Activated naive CD4-positive, alpha-beta T cell treated with anti-CD3 and anti-CD28 coated beads for 36 hours (primary cell): Measurements from ENCODE around the gene DMWD. TPM values are rescaled to one million over a fixed set of nuclear protein-coding genes. Genes with fewer than 3 reads are reported as not detected.

ENCODE experiments used
- CTCF ChIA-PET: fragments of 350-600 bp; sonication (Branson Sonifier 250); formaldehyde crosslinking; loops from one replicate; lab custom pipeline; 2021; ENCODE audit warnings: antibody characterized with exemption; lab: Charles Lee
- DNase-seq: peaks from one replicate; pipeline ENCODE4 v3.0.0-alpha.2; 2020
- H3K27ac Mint-ChIP-seq: one replicate; pipeline ENCODE4 v1.8.0; 2021; ENCODE audit warnings: mild to moderate bottlenecking, mixed read lengths
- H3K27me3 Mint-ChIP-seq: one replicate; pipeline ENCODE4 v1.8.0; 2021; ENCODE audit warnings: low read depth, mixed read lengths
- H3K36me3 Mint-ChIP-seq: one replicate; pipeline ENCODE4 v1.8.0; 2021; ENCODE audit warnings: low read depth, mixed read lengths
- H3K4me1 Mint-ChIP-seq: one replicate; pipeline ENCODE4 v1.8.0; 2021; ENCODE audit warnings: low read depth, mixed read lengths
- H3K4me3 Mint-ChIP-seq: one replicate; pipeline ENCODE4 v1.8.0; 2021; ENCODE audit warnings: mild to moderate bottlenecking, moderate library complexity, mixed read lengths
- H3K9me3 Mint-ChIP-seq: one replicate; pipeline ENCODE4 v1.8.0; 2021; ENCODE audit warnings: mixed read lengths
- intact Hi-C: fragments of 100-400 bp; cut with micrococcal nuclease; formaldehyde crosslinking; loops from one replicate; pipeline ENCODE4 v1.15.1; 2023
- total RNA-seq, 2 experiments: library from RNA; stranded (reverse); gene quantifications; one replicate each; pipeline ENCODE4 v1.2.3, GENCODE V29; 2021

Gene DMWD
- total RNA-seq, 2 experiments from 2014 or later: 28.6 to 29.1 TPM

GRCh38 chr19:45794627-45795026 is 2.0 kb upstream of the DMWD start:
- no peak overlapping the region for H3K27ac Mint-ChIP-seq
- intact Hi-C loops: loop anchor here (5.0 to 10.0 kb wide), 3 partner anchors 102 to 290 kb away; partner anchors contain the start of genes OPA3, QPCTL, SNRPD2 and VASP

GRCh38 chr19:45793876-45794275 is 1.2 kb upstream of the DMWD start:
- no peaks in the 10 kb centered on the region for H3K9me3 Mint-ChIP-seq
- intact Hi-C loops: loop anchor here (1.0 to 10.0 kb wide), 5 partner anchors 15 to 289 kb away; partner anchors contain the start of genes FBXO46, OPA3, QPCTL and SNRPD2
- no peak for DNase-seq
- CTCF ChIA-PET: interaction anchor here (2.0 to 2.7 kb wide), 2 partner anchors 24 to 25 kb away, joined by 7 to 9 read pairs; partner anchors contain the start of gene SIX5
- H3K4me1 Mint-ChIP-seq: peaks cover 25% of the 10 kb centered on the region
- peaks cover 22% of the 10 kb centered on the region for H3K27me3 Mint-ChIP-seq
- H3K27ac Mint-ChIP-seq: no peak overlapping the region
- H3K36me3 Mint-ChIP-seq: peaks cover 19% of the 10 kb centered on the region
- no peak overlapping the region for H3K4me3 Mint-ChIP-seq

More at GRCh38 chr19:45794627-45795026, 2.0 kb upstream of the DMWD start:
- Mint-ChIP-seq H3K27me3 (peaks cover 25% of the 10 kb centered on the region), H3K36me3 (peaks cover 12% of the 10 kb centered on the region), H3K9me3 (no peaks in the 10 kb centered on the region), H3K4me1 (peaks cover 28% of the 10 kb centered on the region), H3K4me3 (no peak overlapping the region)
- DNase-seq: no peak
- CTCF ChIA-PET: interaction anchor here (0.8 to 2.0 kb wide), 2 partner anchors 24 to 25 kb away, joined by 3 to 7 read pairs; partner anchors contain the start of gene SIX5

- intact Hi-C loops: loop anchor here (1.0 to 10.0 kb wide), 5 partner anchors 14 to 288 kb away; partner anchors contain the start of genes FBXO46, OPA3, QPCTL and SNRPD2
- DNase-seq: no peak
- Mint-ChIP-seq H3K4me3 (peak overlapping the region; percentile 66), H3K27ac (no peak overlapping the region), H3K36me3 (peaks cover 26% of the 10 kb centered on the region), H3K9me3 (no peaks in the 10 kb centered on the region), H3K4me1 (peaks cover 24% of the 10 kb centered on the region), H3K27me3 (peaks cover 18% of the 10 kb centered on the region)
- CTCF ChIA-PET: interaction anchor here (1.1 to 2.7 kb wide), 3 partner anchors 16 to 24 kb away, joined by 3 to 9 read pairs (median 4); partner anchors contain the start of gene SIX5
Observed at GRCh38 chr19:45793178-45793564, 526 bp upstream of the DMWD start.

GRCh38 chr19:45791744-45792469 is 738 bp downstream of the DMWD start:
- Mint-ChIP-seq H3K9me3 (no peaks in the 10 kb centered on the region), H3K4me1 (peaks cover 24% of the 10 kb centered on the region), H3K27ac (peak overlapping the region; percentile 71), H3K27me3 (peaks cover 13% of the 10 kb centered on the region), H3K4me3 (peak overlapping the region; percentile 93), H3K36me3 (peaks cover 37% of the 10 kb centered on the region)
- DNase-seq: no peak
- CTCF ChIA-PET: interaction anchor here (0.6 to 2.7 kb wide), 2 partner anchors 17 to 22 kb away, joined by 4 to 9 read pairs; partner anchors contain the start of gene SIX5
- intact Hi-C loops: loop anchor here (1.0 to 10.0 kb wide), 7 partner anchors 23 to 287 kb away; partner anchors contain the start of genes FBXO46, OPA3, QPCTL and SIX5

GRCh38 chr19:45790942-45791341 is 1.7 kb downstream of the DMWD start:
- intact Hi-C loops: loop anchor here (5.0 to 10.0 kb wide), 3 partner anchors 99 to 286 kb away; partner anchors contain the start of genes OPA3, QPCTL, SNRPD2 and VASP
- H3K27me3 Mint-ChIP-seq: peaks cover 9% of the 10 kb centered on the region
- H3K9me3 Mint-ChIP-seq: no peaks in the 10 kb centered on the region
- H3K4me3 Mint-ChIP-seq: peak overlapping the region; percentile 93
- no peak overlapping the region for H3K27ac Mint-ChIP-seq
- peak; percentile 40 for DNase-seq
- CTCF ChIA-PET: interaction anchor here (0.6 to 2.7 kb wide), 3 partner anchors 12 to 26 kb away, joined by 3 to 9 read pairs (median 5); partner anchors contain the start of gene SIX5
- H3K36me3 Mint-ChIP-seq: peaks cover 44% of the 10 kb centered on the region
- H3K4me1 Mint-ChIP-seq: peaks cover 24% of the 10 kb centered on the region

GRCh38 chr19:45789035-45789786 is 3.4 kb downstream of the DMWD start:
- peaks cover 24% of the 10 kb centered on the region for H3K4me1 Mint-ChIP-seq
- CTCF ChIA-PET: interaction anchor here (1.3 kb wide), 1 partner anchor 10 kb away, joined by 4 read pairs; no protein-coding TSS in a partner anchor
- intact Hi-C loops: no loop called here
- H3K9me3 Mint-ChIP-seq: no peaks in the 10 kb centered on the region
- peaks cover 44% of the 10 kb centered on the region for H3K36me3 Mint-ChIP-seq
- no peaks in the 10 kb centered on the region for H3K27me3 Mint-ChIP-seq
- H3K27ac Mint-ChIP-seq: no peak overlapping the region
- H3K4me3 Mint-ChIP-seq: no peak overlapping the region
- DNase-seq: no peak

GRCh38 chr19:45786533-45786894 is 6.1 kb downstream of the DMWD start:
- H3K27me3 Mint-ChIP-seq: no peaks in the 10 kb centered on the region
- no peak for DNase-seq
- peaks cover 41% of the 10 kb centered on the region for H3K36me3 Mint-ChIP-seq
- peaks cover 9% of the 10 kb centered on the region for H3K4me1 Mint-ChIP-seq
- no peaks in the 10 kb centered on the region for H3K9me3 Mint-ChIP-seq
- CTCF ChIA-PET: no interaction called here
- H3K4me3 Mint-ChIP-seq: no peak overlapping the region
- no peak overlapping the region for H3K27ac Mint-ChIP-seq
- intact Hi-C loops: no loop called here

GRCh38 chr19:45785781-45786532 is 6.7 kb downstream of the DMWD start:
- no peaks in the 10 kb centered on the region for H3K9me3 Mint-ChIP-seq
- H3K27me3 Mint-ChIP-seq: peaks cover 2% of the 10 kb centered on the region
- DNase-seq: no peak
- H3K4me3 Mint-ChIP-seq: no peak overlapping the region
- H3K36me3 Mint-ChIP-seq: peaks cover 40% of the 10 kb centered on the region
- no peak overlapping the region for H3K27ac Mint-ChIP-seq
- H3K4me1 Mint-ChIP-seq: peaks cover 3% of the 10 kb centered on the region
- intact Hi-C loops: no loop called here
- CTCF ChIA-PET: no interaction called here

- Mint-ChIP-seq H3K4me3 (no peak overlapping the region), H3K4me1 (no peaks in the 10 kb centered on the region), H3K27ac (peak overlapping the region; percentile 41), H3K36me3 (peaks cover 36% of the 10 kb centered on the region), H3K27me3 (peaks cover 10% of the 10 kb centered on the region), H3K9me3 (no peaks in the 10 kb centered on the region)
- DNase-seq: no peak
- intact Hi-C loops: no loop called here
- CTCF ChIA-PET: no interaction called here
Observed at GRCh38 chr19:45785097-45785496, 7.5 kb downstream of the DMWD start.

GRCh38 chr19:45784096-45784495 is 8.5 kb downstream of the DMWD start:
- intact Hi-C loops: no loop called here
- H3K27ac Mint-ChIP-seq: no peak overlapping the region
- no peak for DNase-seq
- peaks cover 20% of the 10 kb centered on the region for H3K27me3 Mint-ChIP-seq
- CTCF ChIA-PET: interaction anchor here (0.8 kb wide), 1 partner anchor 14 kb away, joined by 3 read pairs; the partner anchor contains the start of gene SIX5
- H3K9me3 Mint-ChIP-seq: no peaks in the 10 kb centered on the region
- no peak overlapping the region for H3K4me3 Mint-ChIP-seq
- peaks cover 4% of the 10 kb centered on the region for H3K4me1 Mint-ChIP-seq
- peaks cover 27% of the 10 kb centered on the region for H3K36me3 Mint-ChIP-seq
